DMS53 treated with DMSO at 0.1 percent for 48 hours (cell line): ENCODE results near the gene ABCB6.
"Not testable (repeated sequence)": the region's sequence is repeated elsewhere in the genome, so short reads cannot be mapped to it uniquely, and the experiment has no call there.

Experiments
- DNase-seq: peaks from one replicate; lab custom pipeline; 2025; ENCODE audit not compliant: unreplicated experiment; lab: John Stamatoyannopoulos, UW

The ABCB6 gene

DNA sequence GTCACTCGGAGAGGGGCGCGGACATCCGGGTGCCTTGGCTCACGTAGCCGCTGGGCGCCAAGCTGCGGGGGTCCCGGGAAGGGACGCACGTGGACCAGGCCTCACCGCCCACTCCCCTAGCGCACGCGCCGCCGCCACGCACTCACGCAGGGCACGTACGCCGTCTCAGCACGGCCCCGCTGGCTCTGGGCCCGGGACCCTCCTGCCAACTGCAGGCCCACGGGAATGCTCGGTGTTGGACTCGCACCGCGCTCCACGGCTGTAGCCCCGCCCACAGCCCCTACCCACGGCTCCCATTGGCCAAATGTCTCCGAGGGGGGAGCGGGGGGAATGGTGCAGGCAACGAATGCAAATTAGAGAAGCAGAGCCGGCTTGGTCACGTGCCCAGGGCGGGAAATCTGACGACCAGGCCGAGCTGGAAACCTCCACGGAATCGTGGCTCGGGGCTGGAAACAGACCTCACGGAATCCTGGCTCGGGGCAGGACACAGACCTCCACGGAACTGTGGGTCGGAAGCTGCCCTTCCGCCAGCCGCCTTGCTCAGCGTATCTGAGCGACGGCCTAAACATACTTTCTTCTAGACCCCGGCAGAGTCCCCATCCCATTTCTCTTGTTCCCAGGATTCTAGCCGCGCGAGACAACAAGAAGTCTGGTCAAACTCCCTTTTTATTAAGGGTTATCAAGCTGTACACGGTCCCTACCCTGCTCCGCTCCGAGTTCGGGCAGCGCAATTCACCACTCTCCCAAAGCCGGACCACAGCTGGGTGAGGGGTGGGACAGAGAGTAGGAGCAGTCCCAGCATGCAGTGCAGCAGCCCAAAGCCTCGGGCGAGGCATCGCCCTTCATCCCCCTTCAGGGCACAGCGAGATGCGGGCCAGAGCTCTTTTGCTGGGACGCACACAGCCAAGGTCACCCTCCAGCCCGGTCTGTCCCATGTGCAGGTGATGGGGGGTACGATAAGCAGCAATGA is at the start of gene ABCB6:
ABCB6 (minus strand) TSS at position 227 of the 970 bp plus-strand sequence. CDS start 285 bp downstream, outside the sequence.
- DNase-seq: peak; percentile 88

GRCh38 chr2:219268294-219268693 is 49.5 kb upstream of the ABCB6 start:
- no peak for DNase-seq

DNA sequence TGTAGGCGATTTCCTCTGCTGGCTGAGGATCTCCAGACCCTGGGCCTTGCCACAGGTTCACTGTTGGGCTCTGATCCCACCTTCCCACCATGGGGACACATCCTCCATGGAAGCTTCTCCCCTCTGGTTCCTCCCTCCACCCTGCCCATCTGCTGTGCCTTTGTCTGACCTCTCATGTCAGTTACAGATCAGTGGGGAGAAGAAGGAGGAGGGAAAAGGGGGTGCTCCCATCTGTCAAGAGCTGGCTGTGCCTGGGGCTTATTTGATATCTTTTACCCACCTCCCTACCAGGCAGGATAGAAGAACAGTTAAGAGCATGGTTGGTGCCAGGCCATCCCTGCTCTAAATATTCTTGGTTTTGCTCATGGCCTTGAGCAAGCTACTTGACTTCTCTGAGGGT is 48.1 kb upstream of the ABCB6 start:
- no peak for DNase-seq

DNA sequence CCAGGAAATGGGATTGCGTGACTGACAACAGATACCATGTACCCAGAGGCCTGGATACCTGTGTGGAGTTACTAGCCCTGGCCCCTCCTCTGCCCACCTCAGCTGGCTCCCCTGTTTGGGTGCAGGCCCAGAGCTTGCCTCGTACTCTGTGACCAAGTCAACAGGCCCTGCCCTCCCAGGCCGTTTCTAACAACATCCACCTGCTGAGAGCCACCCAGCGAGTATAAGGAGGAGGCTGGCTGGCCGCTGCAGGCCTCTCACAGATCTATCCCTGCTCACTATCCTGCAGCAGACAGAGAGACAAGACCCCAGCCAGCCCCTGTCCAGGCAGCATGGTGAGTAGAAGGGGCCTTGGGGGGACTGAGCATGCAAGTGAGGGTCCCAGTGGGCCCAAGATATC is 47.5 kb upstream of the ABCB6 start:
- DNase-seq: no peak

DNA sequence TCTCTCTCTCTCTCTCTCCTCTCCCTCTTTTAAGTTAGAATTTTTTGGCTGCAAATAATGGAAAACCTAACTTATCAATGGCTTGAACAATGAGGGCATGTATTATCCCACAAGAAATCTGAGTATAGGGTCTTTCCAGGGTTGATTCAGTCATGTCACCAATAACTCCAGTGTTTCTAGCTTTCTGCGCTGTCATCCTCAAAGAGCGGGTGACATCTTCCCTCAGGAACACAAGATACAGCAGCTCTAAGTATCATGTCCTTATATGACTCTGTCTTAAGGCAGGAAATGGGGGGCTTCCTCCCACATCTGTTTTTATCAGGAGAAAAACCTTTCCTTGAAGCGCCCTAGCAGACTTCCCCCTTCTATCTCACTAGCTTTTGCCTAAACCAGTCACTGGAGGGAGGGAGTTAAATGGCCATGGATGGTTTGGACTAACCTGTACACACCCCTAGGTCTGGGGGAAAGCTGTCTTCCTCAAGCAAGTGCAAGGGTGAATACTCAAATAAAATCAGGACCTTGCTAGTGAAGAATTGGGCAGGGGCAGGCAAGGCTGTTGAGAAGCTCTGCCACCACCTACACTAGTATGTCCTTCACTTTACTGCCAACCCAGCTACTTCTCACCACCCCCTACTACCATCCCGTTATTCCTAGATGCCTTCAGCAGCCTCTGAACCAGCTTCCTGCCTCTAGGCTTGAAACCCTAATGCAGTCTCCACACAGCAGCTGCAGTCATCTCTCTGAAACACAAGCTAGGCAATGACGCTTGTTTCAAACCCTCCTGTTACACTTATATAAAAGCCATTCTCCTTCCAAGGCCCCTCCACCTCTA is 42.5 kb upstream of the ABCB6 start:
- DNase-seq: no peak

GRCh38 chr2:219258942-219259341 is 40.2 kb upstream of the ABCB6 start:
- not testable (repeated sequence) for DNase-seq

DNA sequence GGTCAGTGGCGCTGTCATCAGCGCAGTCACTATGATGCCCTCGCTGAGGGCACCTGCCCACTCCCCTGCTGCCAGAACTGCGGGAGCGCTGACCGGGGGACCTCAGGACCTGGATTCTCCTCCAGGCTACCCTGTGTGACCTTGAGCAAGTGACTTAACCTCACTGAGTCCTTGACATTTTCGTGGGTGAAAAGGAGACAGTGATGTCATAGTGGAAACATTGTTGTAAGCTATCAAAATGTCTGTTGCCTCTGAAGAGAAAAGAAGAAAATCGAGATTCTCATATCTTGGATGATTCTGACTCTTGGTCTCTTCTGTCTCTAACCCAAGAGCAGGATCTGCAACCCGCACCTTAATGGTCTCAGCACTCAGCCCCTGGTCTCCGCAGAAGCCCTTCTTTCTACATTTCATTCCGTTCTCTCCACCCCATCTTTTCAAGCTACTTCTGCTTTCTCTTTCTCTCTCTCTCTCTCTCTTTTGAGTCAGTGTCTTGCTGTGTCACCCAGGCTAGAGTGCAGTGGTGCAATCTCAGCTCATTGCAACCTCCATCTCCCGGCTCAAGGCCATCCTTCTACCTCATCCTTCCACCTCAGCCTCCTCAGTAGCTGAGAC is 35.9 kb upstream of the ABCB6 start:
- no peak for DNase-seq

GRCh38 chr2:219253753-219254589 is 35.2 kb upstream of the ABCB6 start, which contains the start of gene TUBA4A:
Gene TUBA4A (minus strand): TSS chr2:219253918. CDS start chr2:219253858, 60 bp downstream.
- peak; percentile 69 for DNase-seq

- DNase-seq: peak; percentile 10
These were observed 34.4 kb upstream of the ABCB6 start, which contains the start of gene TUBA4B for GRCh38 chr2:219252900-219253752. Gene TUBA4B (plus strand): TSS chr2:219253243. CDS start chr2:219253408, 165 bp downstream.

DNA sequence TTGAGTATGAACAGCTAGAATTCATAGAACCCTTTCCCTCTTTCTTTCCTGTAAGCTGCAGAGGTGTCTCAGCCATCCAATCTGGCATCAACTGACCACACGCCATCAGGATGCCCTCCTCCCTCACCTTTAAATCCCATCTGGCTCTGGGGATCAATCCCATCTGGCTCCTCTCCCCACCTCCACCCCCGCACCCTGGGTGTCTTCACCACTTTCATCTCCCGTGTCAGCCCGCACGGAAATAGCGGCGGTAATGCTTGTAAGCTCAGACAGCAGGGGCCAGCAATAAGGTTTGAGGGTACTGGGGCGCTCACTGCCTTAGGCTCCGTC is 33.8 kb upstream of the ABCB6 start:
- DNase-seq: no peak

DNA sequence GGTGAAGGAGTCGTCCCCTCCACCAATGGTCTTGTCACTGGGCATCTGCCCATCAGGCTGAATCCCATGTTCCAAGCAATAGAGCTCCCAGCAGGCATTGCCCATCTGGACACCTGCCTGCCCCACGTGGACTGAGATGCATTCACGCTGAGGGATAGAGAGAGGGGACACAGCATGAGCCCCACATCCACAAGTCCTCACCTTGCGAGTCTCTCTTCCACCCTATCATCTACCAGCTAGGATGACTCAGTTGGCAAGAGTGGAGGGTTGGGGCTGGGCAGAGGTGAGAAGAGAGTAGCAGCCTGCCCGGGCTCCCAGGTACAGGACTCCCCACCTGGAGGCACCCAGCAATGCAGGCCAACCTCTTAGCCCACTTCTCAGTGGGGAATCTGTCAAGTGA is 33.3 kb upstream of the ABCB6 start:
- no peak for DNase-seq

- DNase-seq: no peak
These were observed 32.9 kb upstream of the ABCB6 start for GRCh38 chr2:219251656-219252055.

DNA sequence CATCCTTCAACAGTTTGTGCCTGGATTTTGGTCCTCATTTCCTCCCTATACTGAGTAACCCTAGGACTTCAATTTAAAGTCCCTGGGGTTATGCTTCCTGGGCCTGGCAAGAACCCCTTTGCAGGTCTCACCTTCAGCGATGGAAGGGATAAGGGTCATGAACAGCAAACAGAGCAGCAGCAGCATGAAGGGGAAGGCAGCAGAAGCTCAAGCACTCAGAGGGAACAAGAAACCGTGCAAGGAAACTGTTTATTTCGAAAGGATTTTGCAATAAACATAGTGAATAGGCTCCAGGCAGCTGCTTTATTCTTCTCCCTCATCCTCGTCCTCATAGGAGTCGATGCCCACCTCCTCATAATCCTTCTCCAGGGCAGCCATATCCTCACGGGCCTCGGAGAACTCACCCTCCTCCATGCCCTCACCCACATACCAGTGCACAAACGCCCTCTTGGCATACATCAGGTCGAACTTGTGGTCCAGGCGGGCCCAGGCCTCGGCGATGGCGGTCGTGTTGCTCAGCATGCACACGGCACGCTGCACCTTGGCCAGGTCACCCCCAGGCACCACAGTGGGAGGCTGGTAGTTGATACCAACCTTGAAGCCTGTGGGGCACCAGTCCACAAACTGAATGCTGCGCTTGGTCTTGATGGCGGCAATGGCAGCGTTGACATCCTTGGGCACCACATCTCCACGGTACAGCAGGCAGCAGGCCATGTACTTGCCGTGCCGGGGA is 31.5 kb upstream of the ABCB6 start:
- peak; percentile 9 for DNase-seq

DNA sequence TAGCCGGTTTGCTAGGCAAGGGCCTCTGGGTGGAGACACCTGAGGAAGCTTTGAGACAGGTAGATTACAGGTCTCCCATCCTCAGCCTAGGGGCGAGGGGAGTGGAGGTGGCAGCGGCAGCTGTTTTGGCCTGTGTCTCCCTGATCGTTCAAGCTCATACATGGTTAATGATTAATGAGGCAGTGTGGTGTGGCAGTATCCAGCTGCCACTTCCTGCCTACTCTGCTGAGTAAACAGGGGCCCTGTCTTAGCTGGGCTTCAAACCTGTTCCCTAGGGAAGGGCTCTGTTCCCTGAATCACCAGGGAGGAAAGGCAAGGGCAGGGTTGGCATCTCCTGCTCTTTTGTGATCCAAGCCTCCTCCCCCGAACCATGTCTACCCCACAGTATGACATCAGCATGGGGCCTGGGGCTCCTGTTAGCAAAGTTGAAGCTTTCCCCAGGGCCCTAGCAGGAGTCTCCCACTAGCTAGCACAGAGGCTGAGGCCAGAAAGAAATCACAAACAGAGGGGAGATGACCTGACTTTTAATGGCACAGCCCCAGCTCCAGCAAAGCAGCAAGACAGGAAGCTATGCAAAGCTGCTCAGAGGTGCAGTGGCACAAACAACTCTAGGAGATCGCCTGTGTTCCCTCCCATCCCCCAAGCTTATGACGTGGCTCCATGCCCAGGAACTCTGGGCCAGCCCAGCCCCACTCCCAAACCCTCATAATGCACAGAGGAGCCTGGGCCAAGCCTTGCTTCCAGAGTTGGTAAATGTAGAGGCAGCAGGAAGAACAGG is 30.6 kb upstream of the ABCB6 start:
- peak; percentile 95 for DNase-seq

DNA sequence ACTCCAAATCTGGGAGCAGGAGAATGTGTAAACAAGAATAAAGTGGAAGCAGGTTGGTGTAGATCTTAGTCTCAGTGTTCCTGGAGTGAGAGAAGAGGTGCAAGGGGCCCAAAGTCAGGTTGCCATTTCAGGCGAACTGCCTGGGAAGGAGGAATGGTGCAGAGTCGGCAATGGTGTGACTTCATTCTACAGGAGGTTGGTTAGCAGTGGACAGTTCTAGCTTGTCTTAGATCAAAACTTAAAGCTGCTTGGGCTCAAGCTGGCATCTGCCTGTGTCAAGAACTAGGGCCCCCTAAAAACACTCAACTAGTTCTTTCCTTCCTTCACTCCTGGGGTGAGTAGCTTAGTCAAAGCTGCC is 30.1 kb upstream of the ABCB6 start:
- DNase-seq: no peak

- DNase-seq: no peak
These were observed 29.2 kb upstream of the ABCB6 start for GRCh38 chr2:219247678-219248642.

- no peak for DNase-seq
These were observed 27.8 kb upstream of the ABCB6 start for GRCh38 chr2:219246559-219246958.
